Sigmoid colon (tissue), 7 donors: Measurements from ENCODE around the gene EXOC1L. TPM values are rescaled to one million over a fixed set of nuclear protein-coding genes. Genes with fewer than 3 reads are reported as not detected.

Experiments used
- DNase-seq: peaks from one replicate; pipeline ENCODE4 v3.0.0-alpha.2; 2019
- H3K27ac ChIP-seq, 4 donors: fragments of 200-600 bp; sonication (generic); one replicate each; pipeline ENCODE4 v1.5.1; 2016 to 2019; ENCODE audit warnings: mild to moderate bottlenecking in 1 of 4
- H3K27me3 ChIP-seq, 3 donors: fragments of 200-600 bp; sonication (generic); one replicate each; pipeline ENCODE4 v1.5.1; 2019; ENCODE audit warnings: mild to moderate bottlenecking in 1 of 3
- H3K36me3 ChIP-seq, 4 donors: fragments of 200-600 bp; sonication (generic); one replicate each; pipeline ENCODE4 v1.5.1; 2016 to 2019
- H3K4me1 ChIP-seq, 4 donors: fragments of 200-600 bp; sonication (generic); one replicate each; pipeline ENCODE4 v1.5.1; 2017 to 2019
- H3K4me3 ChIP-seq, 4 donors: fragments of 200-600 bp; sonication (generic); one replicate each; pipeline ENCODE4 v1.5.1; 2017 to 2019; ENCODE audit warnings: mild to moderate bottlenecking in 2 of 4, moderate library complexity in 1 of 4
- H3K9me3 ChIP-seq, 4 donors: fragments of 200-600 bp in 3 of 4; sonication (generic) in 3 of 4; one replicate each; pipeline versions ENCODE4 v1.5.1 to v1.6.1; 2013 to 2019
- CTCF ChIP-seq, 4 experiments: fragments of 450-650 bp in 3 of 4; fragments of 200-600 bp in 1 of 4; IDR thresholded peaks; one replicate each; pipeline ENCODE4 v1.5.1; 2016 to 2019; ENCODE audit warnings: antibody characterized with exemption in 4 of 4, mild to moderate bottlenecking in 3 of 4, moderate library complexity in 2 of 4
- EP300 ChIP-seq, 4 donors: sonication (generic); formaldehyde crosslinking; IDR thresholded peaks; one replicate each; pipeline ENCODE4 v1.6.1; 2017; ENCODE audit warnings: antibody characterized with exemption in 4 of 4
- POLR2A ChIP-seq, 2 donors: fragments of 450-650 bp; IDR thresholded peaks; one replicate each; pipeline ENCODE4 v1.6.1; 2016; ENCODE audit warnings: antibody characterized with exemption in 2 of 2, mild to moderate bottlenecking in 2 of 2, moderate library complexity in 2 of 2
- POLR2AphosphoS5 ChIP-seq, 4 donors: sonication (generic); formaldehyde crosslinking; IDR thresholded peaks; one replicate each; pipeline ENCODE4 v1.6.1; 2017; ENCODE audit warnings: antibody characterized with exemption in 4 of 4
- WGBS, 2 donors: extraction: QIAGEN DNeasy Blood & Tissue Kit; methylation state at CpG; one replicate each; pipeline ENCODE4 v1.1.7; 2013; 5-methylcytosine and 5-hydroxymethylcytosine counted together
- intact Hi-C: fragments of 100-400 bp; cut with DNase I; formaldehyde crosslinking; loops from one replicate; pipeline ENCODE4 v1.15.1; 2023
- polyA plus RNA-seq, 3 donors: library from polyadenylated mRNA; stranded (reverse); fragments of 200-250 nt; gene quantifications; one replicate each; pipeline ENCODE4 v1.2.3, GENCODE V29; 2013
- total RNA-seq, 4 donors: library from RNA; depleted of rRNA; stranded (reverse); fragments of >200 nt; gene quantifications; one replicate each; pipeline ENCODE4 v1.1.0, GENCODE V29; 2016
- donor health status: healthy with polysubstance abuse.
- donor health status: Bipolar disorder and iron deficiency.
- donor health status: healthy.

EXOC1L gene
- total and polyA plus RNA-seq, 7 donors: not detected

GRCh38 chr4:55851885-55852284 is 32.3 kb downstream of the EXOC1L start:
- WGBS, 2 donors: 35 to 70% methylated on average over 6 of the region's 6 CpGs
- Histone ChIP-seq H3K27me3 (no peaks in the 10 kb centered on the region), H3K4me1 (peaks cover 0 to 21% (median 17%) of the 10 kb centered on the region in 4 donors), H3K9me3 (no peaks in the 10 kb centered on the region), H3K27ac (no peak overlapping the region), H3K36me3 (no peaks in the 10 kb centered on the region), H3K4me3 (no peak overlapping the region)
- intact Hi-C loops: loop anchor here (5.0 to 10.0 kb wide), 4 partner anchors 93 to 505 kb away; partner anchors contain the start of genes CEP135, CLOCK, SRD5A3 and TMEM165
- no peak for DNase-seq
- TF ChIP-seq POLR2AphosphoS5 (IDR thresholded peaks at IDR 0.05) (no peak), POLR2A (IDR thresholded peaks at IDR 0.05) (no peak), EP300 (IDR thresholded peaks at IDR 0.05) (no peak), CTCF (IDR thresholded peaks at IDR 0.05) (no peak)

GRCh38 chr4:55853484-55854046 is 34.0 kb downstream of the EXOC1L start, which contains the start of gene EXOC1:
EXOC1 (plus strand) TSS chr4:55853648; CDS start chr4:55858324, 4,676 bp downstream.
- TF ChIP-seq POLR2AphosphoS5 (IDR thresholded peaks at IDR 0.05) (peak; percentile 52 to 83 (median 78)), CTCF (IDR thresholded peaks at IDR 0.05) (no peak), POLR2A (IDR thresholded peaks at IDR 0.05) (peak in 1 of 2 donors; percentile 32), EP300 (IDR thresholded peaks at IDR 0.05) (peak in 1 of 4 donors; percentile 38)
- Histone ChIP-seq H3K36me3 (peaks cover 0 to 6% (median 0%) of the 10 kb centered on the region in 4 donors), H3K4me1 (peaks cover 0 to 21% (median 17%) of the 10 kb centered on the region in 4 donors), H3K9me3 (no peaks in the 10 kb centered on the region), H3K27me3 (no peaks in the 10 kb centered on the region), H3K27ac (peak within 1 kb of the TSS; percentile 85 to 88 (median 88)), H3K4me3 (peak within 1 kb of the TSS; percentile 73 to 93 (median 86))
- intact Hi-C loops: loop anchor here (5.0 to 10.0 kb wide), 4 partner anchors 91 to 506 kb away; partner anchors contain the start of genes CEP135, CLOCK, SRD5A3 and TMEM165
- WGBS, 2 donors: 0% methylated on average over 50 of the region's 50 CpGs
- peak; percentile 99 for DNase-seq

- H3K27me3 ChIP-seq: no peaks in the 10 kb centered on the region
- peaks cover 0 to 9% (median 0%) of the 10 kb centered on the region in 4 donors for H3K36me3 ChIP-seq
- peak overlapping the region; percentile 85 to 88 (median 88) for H3K27ac ChIP-seq
- 9 to 16% methylated on average over 7 of the region's 7 CpGs for WGBS, 2 donors
- peak overlapping the region; percentile 73 to 93 (median 86) for H3K4me3 ChIP-seq
- intact Hi-C loops: loop anchor here (5.0 to 10.0 kb wide), 4 partner anchors 91 to 507 kb away; partner anchors contain the start of genes CEP135, CLOCK, SRD5A3 and TMEM165
- H3K4me1 ChIP-seq: peaks cover 0 to 21% (median 17%) of the 10 kb centered on the region in 4 donors
- DNase-seq: no peak
- TF ChIP-seq POLR2A (IDR thresholded peaks at IDR 0.05) (no peak), EP300 (IDR thresholded peaks at IDR 0.05) (no peak), CTCF (IDR thresholded peaks at IDR 0.05) (no peak), POLR2AphosphoS5 (IDR thresholded peaks at IDR 0.05) (no peak)
- H3K9me3 ChIP-seq: no peaks in the 10 kb centered on the region
Measured at GRCh38 chr4:55854129-55854528, 34.5 kb downstream of the EXOC1L start.

GRCh38 chr4:55857586-55857985 is 38.0 kb downstream of the EXOC1L start:
- intact Hi-C loops: loop anchor here (10.0 kb wide), 2 partner anchors 87 to 463 kb away; partner anchors contain the start of genes CEP135 and TMEM165
- no peak for TF ChIP-seq POLR2AphosphoS5 (IDR thresholded peaks at IDR 0.05)
- no peak for TF ChIP-seq EP300 (IDR thresholded peaks at IDR 0.05)
- no peak for TF ChIP-seq CTCF (IDR thresholded peaks at IDR 0.05)
- no peak for TF ChIP-seq POLR2A (IDR thresholded peaks at IDR 0.05)
- Histone ChIP-seq H3K27ac (no peak overlapping the region), H3K27me3 (no peaks in the 10 kb centered on the region), H3K36me3 (peaks cover 0 to 24% (median 3%) of the 10 kb centered on the region in 4 donors), H3K4me1 (peaks cover 0 to 21% (median 17%) of the 10 kb centered on the region in 4 donors), H3K4me3 (no peak overlapping the region), H3K9me3 (no peaks in the 10 kb centered on the region)
- DNase-seq: no peak
- WGBS, 2 donors: 88 to 91% methylated on average over 1 of the region's 1 CpG
